ENCODE measurements around the gene WNT7B.
A peak's percentile ranks its signal among the peaks of the same experiment; 100 is the strongest.

WNT7B gene

DNA sequence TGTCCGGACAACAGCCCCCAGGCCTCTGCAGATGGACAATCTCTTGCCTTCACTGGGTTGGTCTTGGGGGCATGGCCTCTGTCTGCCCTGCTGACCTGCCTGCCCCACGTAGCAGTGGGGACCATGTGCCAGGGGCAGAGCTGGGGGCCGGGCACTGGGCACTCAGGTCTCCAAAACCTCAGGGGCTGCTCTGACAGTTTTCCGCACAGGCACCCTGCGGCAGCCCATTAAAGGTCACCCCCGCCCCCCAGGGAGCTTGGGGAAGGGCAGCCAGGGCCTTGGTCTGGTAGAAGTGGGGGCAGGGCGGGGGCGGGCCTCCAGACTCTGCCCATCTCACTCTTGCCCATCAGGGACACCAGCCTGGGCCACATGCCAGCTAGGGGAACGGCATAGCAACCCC is 49.9 kb downstream of the WNT7B start:
- DNase-seq (ENCODE audit: low spot score): no peak

DNA sequence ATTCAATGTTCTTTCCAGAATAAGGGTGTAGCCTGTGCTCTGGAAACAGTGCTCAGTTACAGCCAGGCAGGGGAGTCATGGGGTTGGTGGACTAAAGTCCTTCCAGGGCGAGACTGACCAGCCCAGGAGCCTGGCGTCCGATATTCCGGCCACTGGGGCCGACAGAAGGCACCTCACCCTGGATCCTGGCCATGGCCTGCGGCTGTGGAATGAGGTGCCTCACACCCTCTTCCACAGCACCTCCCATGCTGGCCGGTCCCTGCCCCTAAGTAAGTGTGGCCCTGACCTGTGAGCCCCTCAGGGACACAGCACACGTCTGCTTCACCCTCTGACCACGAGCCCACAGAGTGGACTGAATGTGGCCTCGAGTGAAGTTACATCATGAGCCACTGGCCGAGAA is 50.5 kb downstream of the WNT7B start:
- no peak for DNase-seq (ENCODE audit: low spot score)

DNA sequence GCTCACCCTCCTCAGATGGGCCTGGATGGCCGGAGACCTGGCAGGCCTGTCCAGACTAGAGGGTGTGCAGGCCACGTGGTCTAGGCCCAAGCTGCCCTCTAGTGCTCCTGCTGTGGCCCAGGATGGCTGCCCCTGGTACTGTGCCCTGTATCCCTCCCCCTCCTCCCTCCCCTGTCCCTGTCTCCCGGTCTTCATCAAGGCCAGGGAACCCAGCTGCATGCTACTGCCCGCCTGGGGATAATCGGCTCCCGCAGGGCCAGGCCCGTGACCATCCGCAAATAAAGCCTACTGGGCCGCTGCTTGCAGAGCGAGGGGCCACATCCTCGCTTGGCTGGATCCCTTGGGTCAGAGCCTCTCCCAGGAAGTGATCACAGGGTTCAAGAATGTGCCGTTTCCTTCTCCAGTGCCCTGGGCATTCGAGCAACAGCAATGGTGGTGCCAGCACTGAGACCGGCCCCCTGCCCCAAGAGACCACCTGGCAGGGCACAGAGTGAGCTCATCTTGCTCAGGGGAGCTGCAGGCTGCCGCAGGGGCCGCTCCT is 51.1 kb downstream of the WNT7B start:
- peak; percentile 87 for DNase-seq (ENCODE audit: low spot score)

DNA sequence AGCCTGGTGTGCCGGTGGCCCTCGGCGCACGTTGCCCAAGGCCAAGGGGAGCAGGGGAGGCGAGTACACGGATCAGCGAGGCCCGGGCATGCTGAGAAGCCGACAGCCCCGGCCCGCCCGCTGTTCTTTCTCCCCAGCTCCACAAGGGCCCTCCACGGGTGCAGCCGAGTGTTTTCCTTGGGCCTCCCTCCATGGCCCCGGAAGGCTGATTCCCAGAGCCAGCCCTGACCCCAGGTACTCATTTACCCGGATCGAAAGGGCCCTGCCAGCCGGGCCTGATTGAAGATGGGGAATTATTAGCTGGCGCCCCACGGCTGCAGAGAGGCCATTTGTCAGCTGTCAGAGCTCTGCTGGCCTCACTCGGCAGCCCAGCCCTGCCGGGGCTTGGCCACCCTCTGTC is 53.1 kb downstream of the WNT7B start:
- peak; percentile 70 for DNase-seq (ENCODE audit: low spot score)

- no peak for DNase-seq (ENCODE audit: low spot score)
Observed at GRCh38 chr22:45923212-45923611, 53.8 kb downstream of the WNT7B start.

DNA sequence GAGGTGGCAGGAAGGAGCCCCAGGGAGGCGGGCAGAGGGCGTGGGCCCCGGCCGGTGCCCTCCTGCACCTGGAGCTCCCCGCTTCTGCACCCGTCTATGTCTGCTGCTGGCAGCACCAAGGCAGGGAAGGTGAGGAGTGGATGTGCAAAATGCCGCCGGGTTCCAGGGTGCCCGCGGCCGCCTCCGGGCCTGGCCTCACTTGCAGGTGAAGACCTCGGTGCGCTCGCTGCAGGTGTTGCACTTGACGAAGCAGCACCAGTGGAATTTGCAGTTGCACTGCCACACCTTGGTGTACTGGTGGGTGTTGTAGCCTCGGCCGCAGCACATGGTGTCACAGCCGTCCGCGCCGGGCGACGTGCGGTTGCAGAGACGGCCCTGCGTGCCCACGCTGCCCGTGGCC is 54.3 kb downstream of the WNT7B start:
- no peak for DNase-seq (ENCODE audit: low spot score)

GRCh38 chr22:45922256-45922655 is 54.7 kb downstream of the WNT7B start:
- DNase-seq (ENCODE audit: low spot score): no peak

DNA sequence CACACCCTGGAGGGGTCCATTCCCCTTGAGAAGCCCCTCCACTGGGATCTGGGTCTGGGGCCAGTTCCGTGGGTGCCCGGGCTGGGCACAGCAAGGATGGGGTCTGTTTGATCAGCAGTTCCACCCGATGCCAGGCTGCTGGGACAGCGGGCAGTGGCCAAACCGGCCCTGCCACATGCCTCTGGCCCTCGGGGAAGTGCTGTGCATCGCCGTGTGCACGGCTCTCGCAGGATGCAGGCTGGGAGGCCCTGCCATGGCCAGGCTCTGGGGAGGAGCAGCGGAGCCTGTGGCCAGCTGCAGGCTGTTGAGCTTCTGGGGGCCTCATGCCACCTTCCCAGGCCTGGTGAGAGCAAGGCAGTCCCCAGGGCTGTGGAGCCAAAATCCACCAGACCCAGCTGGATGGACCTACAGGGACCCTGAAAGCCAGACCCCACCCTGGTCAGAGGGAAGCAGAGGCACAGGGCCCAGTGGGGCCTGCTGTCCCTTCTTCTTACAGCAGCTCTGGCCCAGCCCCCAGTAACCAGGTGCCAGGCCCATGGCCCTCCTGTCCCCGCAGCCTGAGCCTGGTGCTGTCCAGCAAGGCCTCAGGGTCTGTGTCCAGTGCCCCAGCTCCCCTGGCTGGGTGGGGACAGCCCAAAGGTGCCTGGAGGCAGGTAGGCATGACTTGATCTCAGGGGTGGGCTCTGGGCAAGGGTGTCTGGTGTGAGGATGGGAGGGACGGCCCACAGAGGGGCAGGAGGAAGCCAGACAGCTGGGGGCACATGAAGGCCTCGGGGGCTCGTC is 57.3 kb downstream of the WNT7B start:
- peak; percentile 64 for DNase-seq (ENCODE audit: low spot score)

DNA sequence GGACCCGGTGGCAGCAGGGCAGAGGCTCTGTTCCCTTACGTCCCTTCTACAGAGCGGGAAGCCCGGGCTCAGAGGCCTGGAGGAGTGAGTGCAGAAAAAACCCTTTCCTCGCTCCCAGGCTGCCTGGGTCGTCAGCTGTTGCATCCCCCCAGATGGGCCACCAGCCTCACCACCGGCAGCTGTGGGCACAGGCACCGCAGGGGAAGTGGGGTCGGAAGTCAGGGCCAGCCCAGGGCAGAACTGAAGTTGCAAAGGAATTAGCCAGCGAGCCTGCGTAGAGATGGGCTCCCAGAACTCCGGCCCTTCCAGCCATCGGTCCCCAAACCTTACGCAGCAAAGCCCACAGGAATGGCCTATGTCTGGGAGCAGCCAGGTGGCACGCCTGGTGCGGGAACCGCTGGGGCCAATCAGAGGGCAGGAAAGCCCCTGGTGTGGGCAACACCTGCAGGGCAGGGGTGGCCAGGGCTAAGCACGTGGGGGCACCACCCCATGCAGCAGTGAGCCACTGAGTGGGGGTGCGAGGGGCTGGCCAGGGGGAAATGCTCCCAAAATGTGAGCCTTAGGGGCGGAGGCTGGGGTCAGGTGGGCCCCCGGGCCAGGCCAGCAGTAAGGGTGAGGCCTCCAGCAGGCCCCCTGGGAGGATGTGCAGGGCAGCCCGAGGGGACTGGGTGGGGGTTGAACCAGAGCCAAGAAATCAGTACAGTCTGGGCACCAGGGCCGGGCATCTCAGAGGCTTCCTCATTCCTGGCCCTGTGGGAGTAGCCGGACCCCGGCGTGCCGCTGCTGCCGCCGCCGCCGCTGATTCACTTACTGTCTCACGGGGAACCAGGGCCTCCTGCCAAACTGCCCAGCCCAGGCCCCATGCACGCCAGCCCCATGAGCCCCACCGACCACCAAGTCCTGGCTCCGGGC is 58.2 kb downstream of the WNT7B start:
- peak; percentile 91 for DNase-seq (ENCODE audit: low spot score)

- no peak for DNase-seq (ENCODE audit: low spot score)
Observed at GRCh38 chr22:45917700-45918458, 59.1 kb downstream of the WNT7B start.

DNA sequence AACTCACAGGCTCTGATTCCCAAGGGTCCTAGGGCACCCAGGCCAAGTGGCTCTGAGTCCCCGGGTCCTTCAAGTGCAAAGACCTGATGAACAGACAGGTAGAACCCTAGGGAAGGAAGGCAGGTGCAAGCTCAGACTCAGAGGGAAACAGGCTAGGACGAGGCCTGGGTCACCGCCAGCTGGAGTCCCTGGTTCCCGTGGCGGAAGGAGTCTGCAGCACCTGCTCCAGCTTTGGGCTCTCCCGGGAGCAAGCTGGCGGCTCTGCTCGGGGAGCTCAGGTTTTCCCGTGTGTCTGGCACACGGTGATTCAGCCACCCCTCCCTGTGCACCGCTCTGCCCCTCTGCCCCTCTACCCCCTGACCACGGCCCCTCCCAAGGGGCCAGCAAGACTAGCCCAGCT is 59.8 kb downstream of the WNT7B start:
- DNase-seq (ENCODE audit: low spot score): no peak

GRCh38 chr22:45916515-45916914 is 60.4 kb downstream of the WNT7B start:
- no peak for DNase-seq (ENCODE audit: low spot score)

GRCh38 chr22:45915841-45916240 is 61.1 kb downstream of the WNT7B start:
- no peak for DNase-seq (ENCODE audit: low spot score)

DNA sequence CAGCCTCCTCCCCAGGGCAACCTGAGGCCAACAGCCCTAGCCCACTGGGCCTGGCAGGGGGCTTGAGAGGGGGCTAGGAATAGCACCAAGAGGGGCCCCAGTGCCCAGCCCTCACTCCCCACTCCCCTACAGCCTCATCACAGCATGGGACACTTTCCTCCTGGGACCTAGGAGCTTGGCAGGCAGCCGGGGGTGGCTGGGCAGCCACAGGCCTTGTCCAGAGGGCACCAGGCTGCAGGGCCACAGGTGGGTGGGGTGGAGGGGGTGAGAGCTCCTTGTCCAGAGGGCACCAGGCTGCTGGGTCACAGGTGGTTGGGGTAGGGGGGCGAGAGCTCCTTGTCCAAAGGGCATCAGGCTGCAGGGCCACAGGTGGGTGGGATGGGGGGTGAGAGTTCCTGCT is 61.8 kb downstream of the WNT7B start:
- DNase-seq (ENCODE audit: low spot score): no peak

- DNase-seq (ENCODE audit: low spot score): no peak
Observed at GRCh38 chr22:45914309-45914708, 62.7 kb downstream of the WNT7B start.

DNA sequence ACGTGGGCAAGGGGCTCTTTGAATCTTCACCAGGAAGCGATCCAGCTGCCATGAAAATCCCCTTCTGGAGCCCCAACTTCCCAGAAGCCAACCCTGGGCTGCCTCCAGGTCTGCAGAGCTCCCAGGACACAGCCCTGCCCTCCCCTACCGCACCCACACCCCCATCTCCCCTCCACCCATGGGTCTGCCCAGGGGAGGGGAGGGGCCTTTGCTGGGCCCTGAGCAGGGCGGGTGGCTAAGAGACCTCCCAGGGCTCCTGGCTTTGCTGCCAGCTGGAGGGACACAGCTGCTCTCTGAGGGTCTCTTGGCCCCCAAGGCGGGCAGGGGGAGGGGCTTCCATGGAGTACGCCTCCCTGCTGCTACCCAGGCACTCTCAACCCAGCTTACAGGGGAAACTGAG is 64.1 kb downstream of the WNT7B start:
- no peak for DNase-seq (ENCODE audit: low spot score)

GRCh38 chr22:45911601-45912271 is 65.2 kb downstream of the WNT7B start:
- peak; percentile 38 for DNase-seq (ENCODE audit: low spot score)

DNA sequence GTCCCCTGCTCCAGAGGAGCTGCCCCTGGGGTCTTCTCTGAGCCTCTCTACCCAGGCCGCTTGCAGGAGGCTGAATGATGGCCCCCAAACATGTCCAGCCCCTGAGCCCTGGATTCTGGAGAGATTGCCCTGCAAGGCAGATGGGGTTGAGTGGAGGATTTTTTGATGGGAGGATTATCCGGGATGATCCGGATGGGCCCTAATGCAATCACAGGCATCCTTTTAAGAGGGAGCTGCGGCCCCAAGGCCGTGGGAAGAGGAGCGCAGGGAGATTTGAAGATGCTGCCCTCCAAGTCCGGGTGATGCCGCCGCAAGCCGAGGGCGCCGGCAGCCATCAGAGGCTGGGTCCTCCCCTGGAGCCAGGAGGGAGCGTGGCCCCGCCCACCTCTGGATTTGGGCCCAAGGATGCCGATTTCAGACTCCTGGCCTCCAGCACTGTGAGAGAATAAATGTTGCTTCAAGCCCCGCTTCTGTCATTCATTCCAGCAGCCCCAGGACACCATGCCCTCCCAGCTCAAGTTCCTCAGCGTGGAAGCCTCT is 66.0 kb downstream of the WNT7B start:
- DNase-seq (ENCODE audit: low spot score): no peak

GRCh38 chr22:45908961-45909360 is 68.0 kb downstream of the WNT7B start:
- no peak for DNase-seq (ENCODE audit: low spot score)

GRCh38 chr22:45907996-45908395 is 69.0 kb downstream of the WNT7B start:
- no peak for DNase-seq (ENCODE audit: low spot score)

GRCh38 chr22:45907378-45907777 is 69.6 kb downstream of the WNT7B start:
- DNase-seq (ENCODE audit: low spot score): no peak
